NCI-H748 (cell line): ENCODE measurements around the gene PKP4.
"Not testable (repeated sequence)": the region's sequence is repeated elsewhere in the genome, so short reads cannot be mapped to it uniquely, and the experiment has no call there.

Source experiments
- DNase-seq: peaks from one replicate; lab custom pipeline; 2025; ENCODE audit not compliant: unreplicated experiment; lab: John Stamatoyannopoulos, UW

Gene PKP4

GRCh38 chr2:158456309-158457066 is at the start of gene PKP4, which contains the start of gene CCDC148:
Gene PKP4, plus strand, starts transcription at chr2:158456952. Its CDS starts 76,233 bp downstream, at chr2:158533185.
Gene CCDC148, minus strand, starts transcription at chr2:158456753. Its CDS starts 314 bp downstream, at chr2:158456439.
- DNase-seq, result peak; percentile 99

GRCh38 chr2:158407031-158407430 is 49.7 kb upstream of the PKP4 start:
- DNase-seq, result no peak

- DNase-seq, result no peak
Observed at GRCh38 chr2:158410132-158410531, 46.6 kb upstream of the PKP4 start.

- DNase-seq, result no peak
Observed at GRCh38 chr2:158411748-158412147, 45.0 kb upstream of the PKP4 start.

- DNase-seq, result no peak
Observed at GRCh38 chr2:158412206-158412605, 44.5 kb upstream of the PKP4 start.

GRCh38 chr2:158413581-158413980 is 43.2 kb upstream of the PKP4 start:
- no peak for DNase-seq

- DNase-seq, result no peak
Observed at GRCh38 chr2:158414538-158414937, 42.2 kb upstream of the PKP4 start.

- DNase-seq, result no peak
Observed at GRCh38 chr2:158432117-158432516, 24.6 kb upstream of the PKP4 start.

- DNase-seq, result not testable (repeated sequence)
Observed at GRCh38 chr2:158433716-158434115, 23.0 kb upstream of the PKP4 start.

- DNase-seq, result not testable (repeated sequence)
Observed at GRCh38 chr2:158439062-158439461, 17.7 kb upstream of the PKP4 start.

- DNase-seq, result no peak
Observed at GRCh38 chr2:158443606-158444005, 13.1 kb upstream of the PKP4 start.

GRCh38 chr2:158457092-158457825 is 507 bp downstream of the PKP4 start:
- peak; percentile 77 for DNase-seq

GRCh38 chr2:158457826-158458616 is 1.3 kb downstream of the PKP4 start:
- DNase-seq, result peak; percentile 80

- DNase-seq, result peak; percentile 48
Observed at GRCh38 chr2:158458617-158458920, 1.8 kb downstream of the PKP4 start.

- peak; percentile 27 for DNase-seq
Observed at GRCh38 chr2:158459161-158460003, 2.6 kb downstream of the PKP4 start.

- no peak for DNase-seq
Observed at GRCh38 chr2:158460632-158461297, 4.0 kb downstream of the PKP4 start.

GRCh38 chr2:158463496-158464095 is 6.8 kb downstream of the PKP4 start:
- no peak for DNase-seq

GRCh38 chr2:158464426-158465281 is 7.9 kb downstream of the PKP4 start:
- DNase-seq, result peak; percentile 80

- DNase-seq, result no peak
Observed at GRCh38 chr2:158467248-158467647, 10.5 kb downstream of the PKP4 start.
